Measurements from ENCODE around the gene NUP155.

The NUP155 gene

GRCh38 chr5:37248970-37249814, 121.7 kb downstream of the NUP155 start, which contains the start of gene CPLANE1:
Gene CPLANE1, minus strand, starts transcription at chr5:37249376. Its CDS starts 1,678 bp downstream, at chr5:37247698.
- peak; percentile 80 for DNase-seq (ENCODE audit: low read depth)
- TF ChIP-seq CTCF (IDR thresholded peaks at IDR 0.05; ENCODE audit: insufficient read depth, low read depth, low read length, missing control alignments), result no peak
- peak within 1 kb of the TSS; percentile 93 for H3K4me3 ChIP-seq (ENCODE audit: low read depth, low read length)

GRCh38 chr5:37248421-37248969, 122.4 kb downstream of the NUP155 start:
- no peak for TF ChIP-seq CTCF (IDR thresholded peaks at IDR 0.05; ENCODE audit: insufficient read depth, low read depth, low read length, missing control alignments)
- peak overlapping the region; percentile 93 for H3K4me3 ChIP-seq (ENCODE audit: low read depth, low read length)
- peak; percentile 20 for DNase-seq (ENCODE audit: low read depth)

- no peak for TF ChIP-seq CTCF (IDR thresholded peaks at IDR 0.05; ENCODE audit: insufficient read depth, low read depth, low read length, missing control alignments)
- no peak for DNase-seq (ENCODE audit: low read depth)
- H3K4me3 ChIP-seq (ENCODE audit: low read depth, low read length), result no peak overlapping the region
Observed at GRCh38 chr5:37247496-37247895, 123.4 kb downstream of the NUP155 start.

GRCh38 chr5:37247036-37247435, 123.9 kb downstream of the NUP155 start:
- no peak for DNase-seq (ENCODE audit: low read depth)
- no peak for TF ChIP-seq CTCF (IDR thresholded peaks at IDR 0.05; ENCODE audit: insufficient read depth, low read depth, low read length, missing control alignments)
- H3K4me3 ChIP-seq (ENCODE audit: low read depth, low read length), result no peak overlapping the region

Measured in GM12865 (cell line).